ENCODE data around the gene TNNT3.

Gene TNNT3

DNA sequence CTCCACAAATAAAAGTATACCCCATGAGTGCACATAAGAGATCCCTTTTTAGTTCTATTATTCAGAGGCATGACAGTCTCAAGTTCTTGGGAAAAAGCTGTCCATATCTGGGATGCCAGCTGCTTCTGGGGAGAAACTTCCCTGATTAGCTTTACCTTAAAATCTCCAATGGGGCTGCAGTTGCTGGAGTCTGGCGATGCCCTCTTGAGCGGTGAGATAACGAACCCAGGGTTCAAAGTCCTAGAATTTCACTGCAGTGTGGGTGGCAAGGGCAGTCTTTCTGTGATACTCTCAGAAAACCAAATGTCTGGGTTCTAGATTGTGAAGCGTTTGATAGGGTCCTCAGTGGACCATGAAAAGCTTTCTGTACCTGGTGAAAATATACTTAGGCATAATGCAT is 20.4 kb upstream of the TNNT3 start:
- no peak for DNase-seq

DNA sequence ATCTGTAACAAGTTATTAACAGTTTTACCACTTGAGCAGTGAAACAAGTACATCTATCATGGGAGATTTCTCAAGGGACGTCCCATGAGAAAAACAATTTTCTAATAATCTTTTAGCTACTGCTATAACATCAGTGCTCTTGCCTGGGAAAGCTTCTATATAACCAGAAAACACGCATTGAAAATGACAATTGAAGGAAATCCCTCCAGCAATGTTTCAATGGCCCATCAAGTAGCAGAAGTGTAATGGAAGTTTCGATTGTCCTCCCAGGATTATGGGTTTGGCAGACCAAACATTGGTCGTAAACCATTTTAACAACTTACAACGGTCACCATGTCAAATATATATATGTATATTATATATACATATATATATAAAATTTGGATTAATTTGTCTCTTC is 19.8 kb upstream of the TNNT3 start:
- no peak for DNase-seq

DNA sequence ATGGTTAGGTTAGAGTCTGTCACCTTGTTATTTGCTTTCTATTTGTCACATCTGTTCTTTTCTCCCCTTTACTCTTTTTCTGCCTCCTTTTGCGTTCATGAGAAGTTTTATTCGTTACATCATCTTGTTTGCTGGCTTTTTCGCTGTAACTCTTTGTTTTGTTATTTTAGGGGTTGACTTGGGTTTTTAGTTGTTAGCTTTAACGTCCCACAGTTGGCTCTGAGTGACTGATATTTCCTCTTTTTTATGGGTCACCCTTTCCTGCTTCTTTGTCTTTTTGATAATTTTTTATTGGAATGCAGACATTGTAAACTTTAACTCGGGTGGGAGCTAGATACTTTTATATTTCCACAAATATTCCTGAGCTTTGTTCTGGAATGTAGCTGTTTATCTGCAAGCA is 13.3 kb upstream of the TNNT3 start:
- DNase-seq, result no peak

DNA sequence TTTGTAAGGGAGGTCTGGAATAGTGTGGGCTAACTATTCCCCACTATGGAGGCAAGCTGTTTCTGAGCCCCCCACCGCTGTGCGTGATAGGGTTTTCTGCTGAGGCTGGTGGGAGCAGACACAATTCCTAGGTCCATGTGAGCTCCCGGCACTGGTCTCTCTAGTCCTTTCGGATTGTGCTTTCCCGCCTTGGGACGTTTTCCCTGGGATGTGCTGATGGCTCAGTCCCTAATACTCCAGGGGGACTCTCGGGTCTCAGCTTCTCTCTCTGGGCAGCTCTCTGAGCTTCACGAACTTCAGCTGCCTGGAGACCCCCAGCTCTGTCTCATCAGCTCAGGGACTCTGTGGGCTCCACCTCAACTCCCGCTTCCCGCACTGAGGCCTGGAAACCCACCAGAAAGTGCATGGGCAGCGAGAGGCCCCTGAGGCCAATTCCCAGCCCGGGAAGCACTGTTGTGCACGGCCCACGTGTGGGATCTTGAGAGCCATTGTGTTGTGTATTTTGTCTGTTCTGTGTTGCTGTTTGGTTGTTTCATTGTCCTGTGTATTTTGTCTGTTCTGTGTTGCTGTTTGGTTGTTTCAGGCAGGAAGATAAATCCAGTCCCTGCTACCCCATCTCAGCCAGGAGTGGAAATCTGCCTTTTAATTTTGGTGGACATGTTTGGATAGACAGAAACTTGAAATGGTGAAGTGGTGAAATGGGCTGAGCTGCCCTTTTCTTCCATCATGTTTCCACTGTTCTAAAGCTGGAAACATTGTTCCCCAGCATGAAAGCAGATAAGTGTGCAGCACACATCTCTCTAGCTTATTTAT is 12.7 kb upstream of the TNNT3 start:
- DNase-seq, result no peak

DNA sequence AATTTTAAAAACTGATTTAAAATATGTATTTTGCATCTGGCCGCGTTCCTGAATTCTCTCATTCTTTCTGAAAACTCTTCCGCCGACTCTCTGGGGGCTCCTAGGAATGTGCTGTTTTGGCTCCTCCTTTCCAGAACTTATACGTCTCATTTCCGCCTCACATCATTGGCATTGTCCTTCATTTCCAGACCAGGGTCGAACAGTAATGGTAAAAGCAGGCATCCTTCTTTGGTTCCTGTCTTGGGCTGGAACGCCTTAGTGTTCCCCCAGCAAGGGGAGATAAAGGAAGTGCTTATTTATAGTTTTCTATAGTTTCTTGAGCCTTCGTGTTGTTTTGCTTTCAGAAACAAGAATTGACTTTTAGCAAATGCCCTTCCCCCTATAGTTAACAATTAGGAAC is 10.9 kb upstream of the TNNT3 start:
- DNase-seq, result no peak

DNA sequence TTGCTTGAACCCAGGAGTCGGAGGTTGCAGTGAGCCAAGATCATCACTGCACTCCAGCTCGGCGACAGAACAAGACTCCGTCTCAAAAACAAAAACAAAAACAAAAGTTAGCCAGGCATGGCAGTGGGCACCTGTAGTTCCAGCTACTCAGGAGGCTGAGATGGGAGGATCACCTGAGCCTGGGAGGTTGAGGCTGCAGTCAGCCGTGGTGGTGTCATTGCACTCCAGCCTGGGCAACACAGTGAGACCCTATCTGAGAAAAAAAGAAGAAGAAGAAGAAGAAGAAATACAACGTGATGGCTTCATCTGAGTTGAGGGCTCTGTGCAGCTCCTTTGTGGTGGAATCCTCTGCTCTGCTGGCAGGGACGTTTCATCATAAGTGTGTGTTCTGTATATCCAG is 10.0 kb upstream of the TNNT3 start:
- DNase-seq, result no peak

DNA sequence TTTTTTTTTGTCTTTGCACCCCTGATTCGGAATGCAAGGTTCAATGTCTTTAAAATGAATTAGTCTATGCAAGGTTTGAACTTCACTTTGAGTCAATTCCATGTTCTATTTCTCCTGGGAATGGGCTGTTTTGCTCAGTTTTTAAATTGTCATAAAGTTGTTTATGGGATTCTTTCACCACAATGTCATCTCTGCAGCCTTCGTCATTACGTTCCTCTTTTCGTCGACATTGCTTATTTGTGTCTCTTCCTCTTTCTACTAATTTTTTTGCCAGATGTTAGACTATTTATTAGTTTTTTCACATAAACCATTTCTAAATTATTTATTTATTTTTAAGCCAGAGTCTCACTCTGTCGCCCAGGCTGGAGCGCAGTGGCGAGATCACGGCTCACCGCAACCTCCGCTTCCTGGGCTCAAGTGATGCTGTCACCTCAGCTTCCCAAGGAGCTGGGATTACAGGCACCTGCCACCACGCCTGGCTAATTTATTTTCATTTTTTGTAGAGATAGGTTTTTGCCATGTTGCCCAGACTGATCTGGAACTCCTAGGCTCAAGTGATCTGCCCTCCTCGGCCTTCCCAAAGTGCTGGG is 7.1 kb upstream of the TNNT3 start:
- no peak for DNase-seq

DNA sequence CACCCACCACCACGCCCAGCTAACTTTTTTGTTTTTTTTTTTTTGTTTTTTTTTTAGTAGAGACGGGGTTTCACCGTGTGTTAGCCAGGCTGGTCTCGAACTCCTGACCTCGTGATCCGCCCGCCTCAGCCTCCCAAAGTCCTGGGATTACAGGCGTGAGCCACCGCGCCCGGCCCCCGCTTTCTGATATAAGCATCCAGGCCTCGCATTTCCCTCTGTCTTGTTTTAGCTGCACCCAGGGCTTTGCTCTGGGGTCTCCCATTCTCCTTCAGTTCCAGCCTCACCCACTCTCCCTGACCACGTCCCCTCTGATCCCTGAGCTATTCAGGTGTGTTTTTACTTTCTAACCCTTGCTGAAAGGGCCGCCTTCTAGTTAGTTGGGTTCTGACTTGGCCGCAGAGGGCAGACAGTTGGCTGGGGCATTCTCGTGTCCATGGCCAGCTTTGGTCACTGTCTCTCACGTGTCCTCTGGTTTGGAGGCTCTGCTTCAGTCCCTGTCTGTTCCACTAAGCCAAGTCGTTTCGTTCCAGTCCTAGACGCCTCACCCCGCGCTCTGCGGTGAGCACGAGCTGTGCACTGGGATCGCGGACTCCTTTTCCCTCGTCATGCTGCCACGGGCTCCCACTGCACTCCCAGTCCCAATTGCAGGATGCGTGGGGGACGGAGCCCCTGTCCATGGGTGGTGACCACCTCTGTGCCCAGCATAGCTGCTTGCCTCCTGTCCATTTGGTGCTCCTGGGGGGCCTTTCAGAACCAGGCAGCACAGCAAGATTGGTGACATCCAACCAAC is 6.0 kb upstream of the TNNT3 start:
- no peak for DNase-seq

DNA sequence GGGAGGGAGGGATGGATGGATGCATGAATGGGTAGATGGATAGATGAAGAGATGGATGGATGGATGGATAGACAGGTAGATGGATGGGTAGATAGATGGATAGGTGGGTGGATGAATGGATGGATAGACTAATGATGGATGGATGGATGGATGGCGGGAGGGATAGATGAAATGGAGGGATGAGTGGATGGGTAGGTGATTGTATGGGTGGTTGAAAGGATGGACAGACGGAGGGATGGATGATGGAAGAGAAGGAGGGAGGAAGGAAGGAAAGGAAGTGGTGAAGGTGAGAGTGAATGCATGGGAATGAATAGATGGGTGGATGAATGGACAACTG is 3.7 kb upstream of the TNNT3 start:
- no peak for DNase-seq

DNA sequence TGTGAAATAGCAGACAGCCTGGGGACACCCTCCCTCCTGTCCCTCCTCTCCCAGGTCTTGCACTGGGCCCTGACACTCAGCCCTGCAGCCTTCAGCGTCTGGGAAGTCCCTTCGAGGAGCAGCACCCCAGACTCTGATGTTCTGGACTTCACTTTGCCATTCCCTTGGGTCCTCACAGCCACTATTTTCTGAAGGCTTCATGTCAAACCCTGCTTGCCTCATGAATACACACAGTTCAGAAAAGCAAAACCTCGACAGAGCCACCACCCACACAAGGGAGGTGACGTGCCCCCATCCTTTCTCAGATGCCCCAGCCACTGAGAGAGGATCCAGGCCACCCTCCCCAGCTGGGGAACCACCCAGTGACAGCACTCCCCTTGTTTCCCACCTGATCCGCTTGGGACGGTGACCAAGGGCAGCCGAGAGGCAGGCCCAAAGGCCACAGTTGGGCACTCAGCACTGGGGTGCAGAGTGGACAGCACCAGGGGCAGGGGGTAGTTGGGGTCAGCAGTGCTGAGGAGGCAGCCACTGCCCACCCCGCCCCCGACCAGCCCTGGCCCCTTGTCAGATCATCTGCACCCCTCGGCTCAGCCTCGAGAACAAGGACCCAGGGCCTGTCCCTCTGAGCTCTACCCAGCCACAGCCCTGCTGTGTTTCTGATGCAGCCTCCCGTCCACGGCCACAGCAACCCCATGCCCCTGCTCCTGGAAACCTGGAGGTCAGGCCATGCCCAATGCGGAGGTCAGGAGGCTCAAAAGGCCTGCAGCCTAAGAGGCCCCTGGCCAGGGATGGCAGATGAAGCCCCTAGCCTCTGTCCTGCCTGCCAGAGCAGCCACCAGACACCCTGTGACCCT is 3.1 kb upstream of the TNNT3 start:
- DNase-seq, result no peak

DNA sequence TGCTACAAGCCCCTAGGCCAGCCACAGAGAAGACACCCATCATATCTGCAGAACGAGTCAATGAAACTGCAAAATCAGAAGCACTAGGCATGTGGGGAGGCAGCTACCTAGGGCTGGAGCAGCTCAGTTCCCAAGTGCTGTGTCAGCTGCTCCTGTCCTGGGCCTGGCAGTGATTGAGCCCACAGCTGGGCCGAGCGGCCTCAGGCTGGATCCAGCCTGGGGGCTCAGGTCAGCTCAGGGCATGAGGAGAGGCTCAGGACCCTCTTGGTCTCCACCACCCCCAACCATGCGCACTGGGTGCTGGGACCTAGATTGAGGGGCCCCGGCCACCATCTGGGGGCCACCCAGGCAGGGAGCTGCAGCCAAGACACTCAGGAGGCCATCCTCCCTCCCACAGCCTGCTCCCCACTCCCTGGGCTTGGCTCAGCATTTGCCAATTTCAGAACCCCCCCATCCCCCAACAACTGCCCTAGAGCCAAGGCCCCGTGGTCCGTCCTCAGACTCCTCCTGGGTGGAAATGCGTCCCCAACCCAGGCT is 2.4 kb upstream of the TNNT3 start:
- DNase-seq, result no peak

DNA sequence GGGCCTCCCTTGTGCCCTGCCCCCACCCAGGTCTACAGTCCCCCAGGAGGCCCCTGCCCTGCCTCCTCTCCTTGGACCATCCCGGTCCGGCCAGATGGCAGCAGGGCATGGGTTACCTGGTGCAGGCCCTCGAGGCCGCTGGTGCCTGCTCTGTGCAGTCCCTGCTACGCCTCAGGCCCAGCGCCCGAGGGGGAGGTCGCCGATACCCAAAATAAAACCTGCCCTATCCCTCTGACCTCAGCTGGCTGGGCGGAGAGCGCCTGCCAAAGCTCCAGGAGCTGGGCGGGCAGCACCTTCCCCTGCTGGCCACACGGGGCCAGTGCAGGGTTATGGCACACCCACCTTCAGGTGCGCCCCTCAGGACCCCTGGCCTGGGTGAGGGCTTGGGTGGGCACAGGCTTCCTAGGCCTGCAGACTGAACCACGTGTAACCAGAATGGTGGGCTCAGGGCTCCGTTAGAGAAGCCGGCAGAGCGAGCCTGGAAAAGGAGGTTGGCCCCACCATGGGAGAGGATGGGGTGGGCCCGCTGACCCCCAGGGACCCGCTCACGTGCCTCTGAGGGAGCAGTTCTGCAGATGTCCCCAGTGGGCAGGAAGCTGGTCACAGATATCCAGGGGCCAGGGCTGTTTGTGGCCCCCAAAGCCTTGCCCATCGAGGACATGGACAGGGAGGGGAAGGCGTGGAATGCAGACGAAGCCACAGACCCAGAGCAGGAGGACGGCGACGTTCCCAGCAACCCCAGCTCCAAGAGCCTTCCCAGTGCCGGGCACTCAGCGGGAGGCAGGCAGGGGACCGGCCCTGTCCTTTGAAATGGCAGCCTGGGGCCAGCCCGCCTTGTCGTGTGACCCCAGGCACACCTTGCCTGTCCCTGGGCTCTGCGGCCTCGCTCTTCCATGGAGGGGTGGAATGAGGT is 1.7 kb upstream of the TNNT3 start:
- DNase-seq, result no peak

DNA sequence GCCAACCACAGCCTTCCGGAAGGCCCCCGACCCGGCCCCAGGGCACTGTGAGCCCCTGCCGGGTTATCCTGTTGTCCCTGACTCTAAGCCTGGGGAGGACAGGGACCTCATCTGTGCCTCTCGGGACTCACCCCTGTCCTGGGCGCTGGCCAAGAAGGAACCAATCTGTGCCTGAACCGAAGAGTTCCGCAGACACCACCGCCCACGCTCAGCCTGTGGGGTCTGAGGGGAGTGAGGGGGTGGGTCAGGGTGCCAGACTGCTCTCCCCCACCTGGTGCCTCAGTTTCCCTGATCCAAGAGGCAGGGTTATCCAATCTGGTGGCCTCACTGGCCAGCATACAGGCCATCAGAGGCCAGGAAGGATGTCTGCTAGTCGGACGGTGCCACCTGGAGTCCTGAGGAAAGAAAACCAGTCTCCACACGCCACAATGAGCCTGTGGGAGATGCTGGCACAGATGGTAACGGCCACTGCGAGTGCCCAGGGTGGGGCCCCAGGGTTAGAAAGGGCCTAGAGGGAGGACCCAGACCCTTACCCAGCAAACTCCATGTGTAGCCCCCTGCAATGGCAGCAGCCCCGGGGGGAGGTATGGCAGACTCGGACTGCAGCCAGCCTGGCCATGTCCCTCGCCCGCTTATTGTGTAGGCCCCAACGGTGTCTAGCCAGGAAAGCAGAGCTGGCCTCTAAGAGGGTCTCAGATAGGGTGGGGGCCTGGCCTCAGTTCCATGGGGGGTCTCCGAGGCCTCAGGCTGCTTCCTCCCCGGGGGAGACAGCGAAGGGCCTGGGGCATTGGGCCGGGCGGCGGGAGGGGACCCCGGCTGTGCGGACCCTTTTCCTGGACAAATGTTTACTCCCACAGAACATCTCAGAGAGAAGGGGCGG is 827 bp upstream of the TNNT3 start:
- DNase-seq, result no peak

DNA sequence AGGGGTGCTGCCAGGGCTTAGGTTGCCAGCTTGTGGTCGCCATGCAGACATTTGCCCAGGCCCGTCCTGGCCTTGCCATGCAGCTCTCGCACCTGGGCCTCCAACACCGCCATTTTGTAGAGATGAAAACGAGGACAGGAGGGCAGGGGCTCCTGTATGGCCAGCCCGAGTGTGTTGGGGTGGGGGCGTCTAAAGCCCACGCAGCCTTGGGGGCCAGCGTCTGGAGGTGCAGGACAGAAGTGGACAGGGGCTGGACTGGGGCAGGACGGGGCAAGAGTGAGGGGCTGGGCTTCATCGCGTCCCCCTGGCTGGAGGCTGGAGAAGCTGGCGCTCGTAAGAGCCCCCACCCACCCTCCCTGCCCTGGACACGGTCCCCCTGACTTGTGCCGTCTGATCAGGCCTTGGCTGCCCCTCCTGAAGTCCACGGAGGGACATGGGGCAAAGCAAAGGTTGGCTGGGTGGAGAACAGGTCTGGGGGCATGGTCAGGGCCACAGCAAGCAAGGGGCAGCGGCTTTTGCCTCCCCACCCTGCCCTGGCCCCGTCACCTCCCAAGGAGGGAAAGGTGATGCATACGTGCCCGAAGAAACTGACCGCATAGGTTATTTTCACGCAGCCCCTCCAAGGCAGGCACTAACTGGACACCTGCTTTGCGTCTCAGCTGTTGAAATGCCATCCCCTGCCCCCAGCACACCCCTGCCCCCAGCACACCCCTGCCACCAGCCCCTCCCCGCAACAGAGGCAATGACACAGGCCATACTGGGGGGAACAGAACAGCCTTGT is 815 bp downstream of the TNNT3 start:
- DNase-seq, result no peak

DNA sequence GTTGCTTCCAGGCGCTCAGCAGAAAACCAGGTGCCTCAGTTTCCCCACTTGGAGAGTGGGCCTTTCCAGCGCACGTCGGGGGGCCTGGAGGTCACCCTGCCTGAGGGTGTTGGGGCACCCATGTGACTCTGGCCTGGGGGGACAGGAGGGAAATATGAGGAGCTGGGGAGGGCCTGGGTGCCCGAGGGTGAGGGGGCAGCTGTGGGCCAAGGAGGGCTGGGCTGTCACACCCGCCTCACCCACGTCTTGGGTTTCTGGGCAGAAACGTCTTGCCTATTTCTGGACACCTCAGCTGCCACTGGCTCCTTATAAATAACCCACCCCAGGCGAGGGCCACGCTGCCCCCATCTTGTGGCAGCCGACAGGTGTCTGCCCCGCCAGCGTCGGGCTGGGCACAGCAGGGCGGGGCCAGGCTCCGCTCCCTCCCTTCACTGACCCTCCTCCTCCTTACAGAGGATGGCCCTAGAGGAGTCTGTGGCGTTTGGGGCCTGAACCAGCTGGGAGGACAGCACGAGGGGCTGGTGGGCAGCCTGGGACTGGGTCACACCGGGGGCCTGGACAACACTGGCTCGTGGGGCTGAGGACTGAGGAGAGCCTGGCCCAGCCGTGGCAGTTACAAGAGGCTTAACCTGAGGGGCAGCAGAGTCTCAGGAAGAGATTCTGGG is 1.5 kb downstream of the TNNT3 start:
- no peak for DNase-seq

DNA sequence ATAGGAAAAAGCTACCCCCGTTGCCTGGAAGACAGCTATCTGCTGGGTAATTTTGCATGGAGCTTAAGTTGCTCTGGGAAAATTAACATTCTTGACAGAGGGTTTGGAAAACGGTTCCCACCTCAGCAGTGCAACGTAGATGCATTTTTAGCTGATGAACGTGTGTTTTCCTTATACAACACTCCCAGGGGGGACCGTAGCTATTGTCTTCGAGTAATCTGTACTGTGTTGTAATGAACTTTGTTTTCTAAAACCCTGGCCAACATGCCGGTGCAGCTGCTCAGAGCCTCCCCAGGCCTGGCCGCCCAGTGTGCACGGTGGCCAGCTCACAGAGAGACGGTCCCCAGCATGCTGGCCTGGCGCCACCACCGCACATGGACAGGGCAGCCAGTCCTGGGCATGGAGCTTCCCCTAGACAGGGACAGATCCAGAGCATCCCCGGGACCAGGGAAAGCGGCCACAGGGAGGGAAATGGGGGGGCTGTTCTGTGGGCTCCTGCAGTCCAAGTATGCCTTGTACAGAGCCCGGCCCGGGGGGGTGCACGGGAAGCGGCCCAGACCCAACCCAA is 2.2 kb downstream of the TNNT3 start:
- DNase-seq, result no peak

DNA sequence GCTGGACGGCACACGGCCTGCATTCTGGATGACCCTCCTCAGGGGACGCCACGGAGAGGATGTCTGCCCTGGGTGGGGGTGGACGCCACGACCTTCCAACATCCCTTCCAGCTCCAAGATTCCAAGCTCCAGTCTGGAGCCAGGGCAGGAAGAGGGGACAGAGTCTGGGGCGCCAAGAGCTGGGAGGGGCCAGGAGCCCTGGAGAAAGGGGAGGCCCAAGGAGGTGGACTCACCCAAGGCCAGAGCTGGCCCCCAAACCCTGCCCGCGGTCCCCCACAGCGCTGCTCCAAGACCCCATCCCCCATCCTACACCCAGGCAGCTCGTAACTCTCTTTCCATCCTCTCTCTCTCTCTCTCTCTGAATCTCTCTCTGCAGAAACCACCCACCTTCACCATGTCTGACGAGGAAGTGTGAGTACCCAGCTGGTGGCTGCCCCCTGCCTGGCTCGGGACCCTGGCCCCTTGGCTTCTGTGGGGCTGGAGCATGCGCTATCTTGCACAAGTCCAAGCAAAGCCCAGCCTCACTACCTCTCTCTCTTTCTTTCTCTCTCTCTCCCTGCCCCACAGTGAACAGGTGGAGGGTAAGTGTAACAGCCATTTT is 3.1 kb downstream of the TNNT3 start:
- DNase-seq, result no peak

DNA sequence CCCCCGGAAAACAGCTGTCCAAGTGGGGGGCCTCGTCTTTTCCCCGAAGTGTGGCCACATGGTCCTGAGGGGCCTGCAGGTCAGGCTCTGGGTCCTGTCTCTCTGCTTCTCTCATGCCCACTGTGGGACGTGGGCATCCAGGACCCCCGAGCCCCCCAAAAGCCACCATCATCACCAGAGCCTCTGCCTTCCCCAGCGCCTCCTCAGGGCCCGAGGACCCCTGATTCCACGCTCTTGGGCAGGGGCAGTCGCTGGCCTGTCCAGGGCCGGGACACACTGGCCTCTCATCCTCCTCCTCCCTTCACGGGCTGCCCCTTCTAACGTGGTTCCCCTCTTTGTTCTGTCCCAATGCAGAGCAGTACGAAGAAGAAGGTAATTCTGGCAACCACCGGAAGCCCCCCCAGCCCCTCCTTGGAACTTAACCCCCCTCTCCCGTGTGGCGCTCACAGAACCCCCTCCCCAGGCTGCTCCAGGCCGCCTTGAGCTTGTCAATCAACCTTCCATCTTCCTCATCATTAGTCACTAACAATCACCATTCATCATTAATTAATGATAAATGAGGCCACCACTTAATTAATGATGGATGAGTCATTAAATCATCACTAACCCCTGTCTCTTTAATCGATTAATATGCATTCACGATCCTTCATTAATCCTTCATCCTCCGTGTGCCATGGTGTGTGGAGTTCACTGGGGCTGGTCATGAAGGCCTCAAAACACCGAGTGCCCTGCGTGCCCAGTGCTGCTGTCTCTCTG is 3.9 kb downstream of the TNNT3 start:
- DNase-seq, result no peak
